GM04504 (cell line): ENCODE data around the gene PUS1.
"Not testable (repeated sequence)": the region's sequence is repeated elsewhere in the genome, so short reads cannot be mapped to it uniquely, and the experiment has no call there.

Experiments used
- DNase-seq: peaks from one replicate; pipeline ENCODE4 v3.0.0-alpha.2; 2012; ENCODE audit warnings: low read depth

PUS1 gene

GRCh38 chr12:131960590-131961325, 31.7 kb downstream of the PUS1 start:
- not testable (repeated sequence) for DNase-seq

GRCh38 chr12:131961328-131961727, 32.3 kb downstream of the PUS1 start:
- not testable (repeated sequence) for DNase-seq

- DNase-seq, result no peak
Measured at GRCh38 chr12:131962069-131962468, 33.0 kb downstream of the PUS1 start.

DNA sequence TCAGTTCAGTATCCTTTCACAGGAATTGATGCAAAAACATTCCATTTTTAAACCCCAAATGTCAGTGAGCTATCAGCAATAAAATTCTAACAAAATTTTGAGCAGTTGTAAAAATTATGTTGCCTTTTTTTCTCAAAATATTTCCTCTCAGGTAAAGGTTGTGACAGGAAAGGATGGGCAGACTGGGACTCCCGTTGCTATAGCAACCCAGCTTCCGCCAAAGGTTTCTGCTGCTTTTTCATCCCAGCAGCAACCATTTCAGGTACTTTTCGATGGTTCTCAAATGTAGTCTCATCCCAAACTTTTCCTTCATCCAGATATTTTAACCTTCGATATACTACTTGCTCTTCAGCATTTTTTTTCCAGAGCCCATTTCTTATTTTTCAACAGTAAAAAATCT, 34.3 kb downstream of the PUS1 start:
- DNase-seq, result no peak

DNA sequence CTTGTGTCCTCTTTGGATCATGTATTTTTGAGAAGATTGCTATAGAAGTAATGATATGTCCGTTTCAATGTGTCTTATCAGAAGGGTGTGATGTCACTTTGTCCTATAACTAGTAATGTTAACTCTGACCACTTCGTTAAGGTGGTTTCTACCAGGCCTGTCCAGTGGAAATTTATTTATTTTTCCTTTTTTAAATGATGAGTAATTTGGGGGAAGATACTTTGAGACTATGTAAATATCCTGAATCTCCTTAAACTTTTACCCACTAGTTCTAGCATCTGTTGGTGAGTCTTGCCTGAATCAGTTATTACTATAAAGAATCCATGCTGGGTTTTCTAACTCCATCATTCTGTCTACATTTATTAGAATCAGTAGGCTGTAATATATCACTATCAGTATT, 36.0 kb downstream of the PUS1 start:
- DNase-seq, result no peak

GRCh38 chr12:131971226-131971625, 42.1 kb downstream of the PUS1 start:
- no peak for DNase-seq

GRCh38 chr12:131975228-131975627, 46.2 kb downstream of the PUS1 start:
- no peak for DNase-seq

- no peak for DNase-seq
Measured at GRCh38 chr12:131979606-131980005, 50.5 kb downstream of the PUS1 start.

DNA sequence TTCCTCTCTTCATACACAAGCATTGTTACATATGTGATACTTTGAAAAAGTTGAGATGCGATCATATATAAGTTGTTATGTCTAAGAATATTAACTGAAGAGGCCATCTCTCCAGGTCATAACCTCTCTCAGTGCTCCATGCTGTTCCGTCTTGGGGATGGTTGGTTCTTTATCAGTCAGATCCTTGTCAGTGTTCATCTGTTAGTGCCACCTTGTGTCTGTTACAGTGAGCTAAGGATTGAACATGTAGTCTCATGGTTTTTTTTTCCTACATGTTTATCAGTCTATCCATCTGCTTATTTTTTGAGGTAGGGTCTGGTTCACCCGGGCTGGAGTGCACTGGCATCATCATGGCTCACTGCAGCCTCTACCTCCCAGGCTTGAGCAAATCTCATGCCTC, 51.2 kb downstream of the PUS1 start:
- no peak for DNase-seq

DNA sequence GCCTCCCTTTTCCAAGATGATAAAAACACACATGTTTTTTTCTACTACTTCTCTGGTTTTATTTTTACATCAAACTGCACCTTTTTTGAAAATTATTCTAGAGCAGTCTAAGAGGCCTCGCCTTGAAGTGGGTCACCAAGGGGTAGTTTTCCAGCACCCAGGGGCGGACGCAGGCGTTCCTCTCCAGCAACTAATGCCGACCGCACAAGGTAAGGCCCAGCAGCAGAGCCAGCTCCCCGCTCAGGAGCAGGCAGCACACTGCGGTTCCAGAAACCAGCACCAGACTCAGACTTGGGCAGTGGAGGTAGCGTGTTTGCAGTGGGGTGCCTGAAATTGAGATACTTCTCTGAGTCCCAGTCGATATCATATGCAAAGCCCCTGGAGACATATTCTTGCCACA, 52.3 kb downstream of the PUS1 start:
- DNase-seq, result no peak

DNA sequence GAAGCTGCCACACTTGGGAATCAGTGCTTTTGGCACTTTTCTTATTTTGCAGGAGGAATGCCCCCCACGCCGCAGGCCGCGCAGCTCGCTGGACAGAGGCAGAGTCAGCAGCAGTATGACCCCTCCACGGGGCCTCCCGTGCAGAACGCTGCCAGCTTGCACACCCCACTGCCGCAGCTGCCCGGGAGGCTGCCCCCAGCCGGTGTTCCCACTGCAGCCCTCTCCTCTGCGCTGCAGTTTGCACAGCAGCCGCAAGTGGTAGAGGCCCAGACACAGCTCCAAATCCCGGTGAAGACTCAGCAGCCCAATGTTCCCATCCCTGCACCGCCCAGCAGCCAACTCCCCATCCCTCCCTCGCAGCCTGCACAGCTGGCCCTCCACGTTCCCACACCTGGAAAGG, 53.0 kb downstream of the PUS1 start:
- no peak for DNase-seq

- no peak for DNase-seq
Measured at GRCh38 chr12:131983026-131983425, 54.0 kb downstream of the PUS1 start.

DNA sequence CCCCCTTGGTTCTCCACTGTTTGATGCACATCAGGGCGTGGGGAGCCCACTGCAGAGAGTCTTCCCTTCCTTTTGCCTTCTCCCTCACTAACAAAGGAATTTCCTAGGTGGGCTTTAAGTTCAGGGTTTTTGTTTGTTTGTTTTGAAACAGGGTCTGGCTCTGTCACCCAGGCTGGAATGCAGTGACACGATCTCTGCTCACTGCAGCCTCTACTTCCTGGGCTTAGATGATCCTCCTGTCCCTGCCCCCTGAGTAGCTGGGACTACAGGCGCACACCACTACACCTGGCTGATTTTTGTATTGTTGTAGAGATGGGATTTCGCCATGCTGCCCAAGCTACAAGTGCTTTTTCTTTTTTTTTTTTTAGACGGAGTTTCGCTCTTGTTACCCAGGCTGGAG, 54.5 kb downstream of the PUS1 start:
- DNase-seq, result no peak

GRCh38 chr12:131984334-131984733, 55.3 kb downstream of the PUS1 start:
- no peak for DNase-seq

- not testable (repeated sequence) for DNase-seq
Measured at GRCh38 chr12:131985510-131985875, 56.4 kb downstream of the PUS1 start.

DNA sequence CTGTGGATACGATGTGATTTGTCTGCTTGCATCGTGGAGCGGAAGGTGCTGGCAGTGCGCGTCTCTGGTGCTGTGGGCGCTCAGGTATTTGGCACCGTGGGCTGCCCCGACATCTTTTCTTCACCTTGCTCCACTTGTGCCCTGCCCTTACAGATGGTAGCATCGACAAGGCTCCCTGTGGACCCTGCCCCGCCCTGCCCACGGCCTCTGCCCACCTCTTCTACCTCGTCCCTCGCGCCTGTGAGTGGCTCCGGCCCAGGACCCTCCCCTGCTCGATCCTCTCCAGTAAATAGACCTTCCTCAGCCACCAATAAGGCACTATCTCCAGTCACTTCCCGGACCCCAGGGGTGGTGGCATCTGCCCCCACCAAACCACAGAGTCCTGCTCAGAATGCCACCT, 57.3 kb downstream of the PUS1 start:
- DNase-seq, result no peak

DNA sequence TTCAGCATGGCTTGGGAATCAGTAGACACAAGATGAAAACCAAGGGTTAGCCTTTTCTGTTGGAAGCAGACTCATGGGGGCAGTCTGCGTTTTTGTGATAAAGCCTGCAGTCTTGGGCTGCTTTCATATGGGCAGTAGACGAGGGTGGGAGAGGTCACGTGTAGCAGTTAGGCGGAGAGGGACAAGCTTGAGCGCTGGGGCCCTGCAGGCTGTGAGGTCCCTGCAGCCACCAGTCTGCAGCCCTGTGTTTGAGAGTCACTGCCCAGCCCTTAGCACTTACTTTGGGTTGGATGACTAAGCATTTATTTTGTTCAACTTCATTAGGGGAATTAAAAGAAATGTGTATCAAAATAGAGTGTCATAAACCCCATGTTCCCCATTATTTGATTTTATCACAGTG, 57.8 kb downstream of the PUS1 start:
- DNase-seq, result no peak

GRCh38 chr12:131987552-131987951, 58.5 kb downstream of the PUS1 start:
- DNase-seq, result no peak

DNA sequence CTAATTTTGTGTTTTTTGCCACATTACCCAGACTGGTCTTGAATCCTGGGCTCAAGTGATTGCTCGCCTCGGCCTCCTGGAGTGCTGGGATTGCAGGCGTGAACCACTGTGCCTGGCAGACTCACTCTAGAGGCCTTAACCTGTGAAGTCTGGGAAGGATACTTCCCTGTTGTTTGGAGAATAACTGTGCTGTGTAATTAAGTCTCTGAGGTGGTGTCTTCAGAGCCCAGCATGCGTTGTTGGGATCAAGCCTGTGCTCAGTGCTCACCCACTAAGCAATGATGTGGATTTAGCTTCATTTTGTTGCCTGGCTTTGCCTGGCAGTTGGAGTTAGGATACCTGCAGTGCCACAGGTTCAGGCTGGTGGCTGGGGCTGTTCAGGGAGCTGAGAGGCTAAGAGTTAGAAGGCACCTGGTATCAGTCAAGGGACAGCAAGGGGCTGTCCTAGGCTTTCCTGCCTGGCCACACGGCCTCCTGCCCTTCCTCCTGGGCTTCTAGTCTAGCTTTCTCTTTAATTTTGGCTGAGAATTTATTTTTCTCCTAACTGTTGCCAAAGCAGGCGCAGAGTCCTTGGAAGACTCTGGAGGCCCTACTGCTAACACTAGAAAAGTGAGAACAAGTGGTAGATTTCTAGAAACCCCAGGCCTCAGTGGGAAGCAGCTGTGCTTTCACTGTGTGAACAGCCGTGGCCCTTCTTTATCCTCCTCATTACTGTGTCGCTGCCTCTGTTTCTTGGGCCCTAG, 59.1 kb downstream of the PUS1 start:
- DNase-seq, result no peak

GRCh38 chr12:131989021-131989420, 59.9 kb downstream of the PUS1 start:
- DNase-seq, result no peak

- DNase-seq, result no peak
Measured at GRCh38 chr12:131990066-131990979, 61.2 kb downstream of the PUS1 start.

GRCh38 chr12:131990980-131991305, 61.9 kb downstream of the PUS1 start:
- no peak for DNase-seq
